ENCODE results near the gene TNF. TPM values are rescaled to one million over a fixed set of nuclear protein-coding genes. Genes with fewer than 3 reads are reported as not detected.

Gene TNF
- polyA plus RNA-seq, 1 of the 3 experiments (the other 2 are of a cell fraction), result not detected

GRCh38 chr6:31541658-31542521 is 33.5 kb upstream of the TNF start, which contains the start of gene DDX39B:
Gene DDX39B, minus strand, starts transcription at chr6:31542003. Its CDS starts 1,471 bp downstream, at chr6:31540532.
- Histone ChIP-seq H3K9ac (peak within 1 kb of the TSS; percentile 96), H3K4me2 (peak within 1 kb of the TSS; percentile 90), H3K36me3 (replicated peaks in 1 of 2; ENCODE audit: control insufficient read depth in 1 of 2, insufficient read depth in 2 of 2, low read length in 1 of 2) (peaks cover 22 to 33% of the 10 kb centered on the region in 2 experiments), H3K4me3 (ENCODE audit: low read depth in 2 of 2, low read length in 1 of 2) (peak within 1 kb of the TSS; percentile 74 to 91), H3K79me2 (ENCODE audit: insufficient read depth) (peaks cover 58% of the 10 kb centered on the region), H2AFZ (ENCODE audit: low read depth) (0 out of 2 replicates have a peak within 1 kb of the TSS, but pooled peaks have one; percentile 39), H4K20me1 (ENCODE audit: insufficient read depth) (peaks cover 41% of the 10 kb centered on the region), H3K27me3 (ENCODE audit: insufficient read depth) (no peaks in the 10 kb centered on the region), H3K27ac (ENCODE audit: low read depth in 2 of 2, low read length in 1 of 2) (peak within 1 kb of the TSS; percentile 95 to 97), H3F3A (replicated peaks; ENCODE audit: insufficient read depth) (peaks cover 7% of the 10 kb centered on the region), H3K4me1 (ENCODE audit: control insufficient read depth in 1 of 2, insufficient read depth in 2 of 2, low read depth in 1 of 2, low read length in 1 of 2) (peaks cover 15 to 28% of the 10 kb centered on the region in 2 experiments; a peak in 3 of 4 replicates), H3K9me3 (no peaks in the 10 kb centered on the region), H3K9me2 (no peaks in the 10 kb centered on the region)
- POLR2A ChIA-PET, result interaction anchor here (0.6 to 3.4 kb wide), 20 partner anchors 8 to 1430 kb away, joined by 3 to 12 read pairs (median 4); partner anchors contain the start of genes ABCF1, ABHD16A, BAG6 and PRRC2A
- under 1% methylated on average over 43 of the region's 43 CpGs for WGBS (ENCODE audit: low lambda C conversion rate)
- CTCF ChIA-PET, result interaction anchor here (1.2 to 11.9 kb wide), 4 partner anchors 10 to 68 kb away, joined by 4 to 301 read pairs (median 5); partner anchors contain the start of gene NCR3
- peak; percentile 87 for DNase-seq
- TF ChIP-seq FOSL2 (IDR thresholded peaks at IDR 0.05; ENCODE audit: borderline replicate concordance, low read depth) (no peak), RXRA (IDR thresholded peaks at IDR 0.05; ENCODE audit: borderline replicate concordance, low read depth) (no peak), FOXM1 (IDR thresholded peaks at IDR 0.05; ENCODE audit: low read depth) (no peak), USF2 (IDR thresholded peaks at IDR 0.05; ENCODE audit: borderline replicate concordance, low read depth, low read length) (no peak), GATA2 (CRISPR knock-in tag; IDR thresholded peaks at IDR 0.05) (no peak), RAD21 (IDR thresholded peaks at IDR 0.05; ENCODE audit: low read length) (no peak), YY1 (IDR thresholded peaks at IDR 0.05; ENCODE audit: low read depth) (peak; percentile 96), MEF2A (IDR thresholded peaks at IDR 0.05; ENCODE audit: borderline replicate concordance, low read depth) (no peak), REST (IDR thresholded peaks at IDR 0.05; ENCODE audit: low read depth, low read length) (peak; percentile 76), TAF1 (IDR thresholded peaks at IDR 0.05; ENCODE audit: borderline replicate concordance, low read depth, low read length) (peak; percentile 98), JUND (IDR thresholded peaks at IDR 0.05) (peak; percentile 18; the same call in 1 of the 2 replicates), MAX (IDR thresholded peaks at IDR 0.05; ENCODE audit: low read depth) (peak; percentile 88), CHD2 (IDR thresholded peaks at IDR 0.05; ENCODE audit: low read length, partially characterized antibody) (peak; percentile 21), TCF12 (IDR thresholded peaks at IDR 0.05) (no peak), PBX3 (IDR thresholded peaks at IDR 0.05) (0 out of 2 replicates have a peak, but pooled peaks have one; percentile 18), RFX5 (IDR thresholded peaks at IDR 0.05; ENCODE audit: low read length) (no peak), USF1 (IDR thresholded peaks at IDR 0.05; ENCODE audit: borderline replicate concordance, low read depth) (no peak), POLR2AphosphoS5 (IDR thresholded peaks at IDR 0.05; ENCODE audit: low read depth, low read length) (peak; percentile 93), NRF1 (IDR thresholded peaks at IDR 0.05; ENCODE audit: low read depth, low read length) (peak; percentile 87), ZBTB33 (IDR thresholded peaks at IDR 0.05; ENCODE audit: borderline replicate concordance, low read depth) (no peak), RCOR1 (IDR thresholded peaks at IDR 0.05; ENCODE audit: low read length) (peak; percentile 9; the same call in 1 of the 2 replicates), MXI1 (IDR thresholded peaks at IDR 0.05; ENCODE audit: low read depth, low read length) (peak; percentile 78)
